HG02610 (cell line): ENCODE results near the gene VPS13D.
A peak's percentile ranks its signal among the peaks of the same experiment; 100 is the strongest.

ENCODE experiments used
- ATAC-seq: cut with Tn5 transposase; IDR thresholded peaks from one replicate; pipeline ENCODE4 v1.9.1; 2021; ENCODE audit warnings: mild to moderate bottlenecking, moderate library complexity; ENCODE audit not compliant: unreplicated experiment

VPS13D gene

DNA sequence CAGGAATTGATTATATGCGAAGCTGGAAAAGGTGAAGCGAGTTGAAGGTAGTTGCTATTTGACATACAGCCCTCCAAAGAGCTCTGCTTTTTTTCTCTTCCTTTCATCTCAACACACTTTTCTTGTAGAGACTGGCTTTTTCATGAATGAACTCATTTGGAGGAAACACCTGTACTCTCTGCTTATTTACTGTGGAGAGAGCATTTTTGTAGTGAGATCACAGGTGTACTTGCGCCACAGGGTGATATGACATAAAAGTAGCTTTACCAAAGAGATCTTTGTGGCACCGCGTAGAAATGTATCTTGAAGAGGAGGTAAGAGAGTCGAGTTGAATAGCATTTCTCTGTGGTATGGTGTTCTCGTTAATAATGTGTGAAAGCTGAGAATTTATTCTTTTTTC is 187.6 kb downstream of the VPS13D start:
- ATAC-seq = no peak

GRCh38 chr1:12420171-12420570 is 190.3 kb downstream of the VPS13D start:
- no peak for ATAC-seq

DNA sequence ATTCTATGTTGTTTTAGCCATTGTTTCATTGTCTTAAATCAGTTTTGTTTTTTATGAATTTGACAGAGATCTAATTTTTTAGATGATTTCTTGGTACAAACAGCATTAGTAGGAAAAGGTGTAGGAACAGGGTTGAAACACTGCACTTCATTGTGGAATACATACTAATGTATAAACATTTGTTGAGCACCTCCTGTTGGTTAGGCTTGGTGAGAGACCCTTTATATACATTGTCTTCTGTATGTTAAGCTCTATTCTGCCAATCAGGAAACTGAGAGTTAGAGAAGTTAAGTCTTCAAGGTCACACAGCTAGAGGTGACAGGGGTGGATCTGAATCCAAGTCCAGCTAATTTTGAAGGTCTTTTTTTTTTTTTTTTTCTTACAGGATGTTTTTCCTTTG is 192.7 kb downstream of the VPS13D start:
- ATAC-seq = no peak

GRCh38 chr1:12424087-12424529 is 194.3 kb downstream of the VPS13D start:
- ATAC-seq = no peak

DNA sequence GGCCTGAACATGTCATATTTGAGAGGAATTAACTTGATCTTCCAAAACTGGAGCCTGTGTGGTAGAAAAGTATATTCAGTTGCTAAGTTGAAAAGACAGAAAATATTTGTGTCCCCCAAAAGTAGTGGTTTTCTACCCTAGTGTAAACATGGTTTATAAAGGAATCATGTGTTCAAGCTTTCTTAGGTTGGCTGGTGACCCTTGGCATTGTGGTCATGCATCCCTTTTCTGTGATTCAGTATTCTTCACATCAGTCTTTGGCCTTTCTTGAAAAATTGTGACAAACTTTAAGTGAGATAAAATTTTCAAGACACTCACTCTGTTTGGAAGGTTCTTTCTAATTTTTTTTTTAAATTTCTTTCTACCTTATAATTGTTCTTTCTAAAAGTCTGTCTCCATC is 195.0 kb downstream of the VPS13D start:
- no peak for ATAC-seq

- no peak for ATAC-seq
Measured at GRCh38 chr1:12426030-12426429, 196.2 kb downstream of the VPS13D start.

GRCh38 chr1:12428334-12428733 is 198.5 kb downstream of the VPS13D start:
- no peak for ATAC-seq

DNA sequence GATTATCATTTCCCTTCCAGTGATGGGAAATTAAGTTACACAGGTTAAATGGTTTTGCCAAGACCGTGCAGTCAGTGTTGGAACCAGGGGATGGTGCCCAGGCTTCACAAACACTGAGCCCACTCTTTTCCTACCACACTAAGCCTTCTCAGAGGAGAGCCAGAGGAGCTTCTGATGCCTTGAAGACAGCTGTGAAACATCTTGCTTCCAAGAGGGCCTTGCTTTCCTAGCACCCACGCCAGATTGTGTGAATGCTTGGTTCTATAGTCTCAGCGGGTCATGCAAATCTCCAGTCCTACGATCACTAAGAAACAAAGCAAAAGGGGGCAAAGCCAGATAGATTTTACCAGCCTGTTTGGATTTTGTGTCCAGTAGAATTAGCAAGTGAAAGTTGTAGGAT is 200.7 kb downstream of the VPS13D start:
- no peak for ATAC-seq

GRCh38 chr1:12432897-12433296 is 203.1 kb downstream of the VPS13D start:
- ATAC-seq = no peak

DNA sequence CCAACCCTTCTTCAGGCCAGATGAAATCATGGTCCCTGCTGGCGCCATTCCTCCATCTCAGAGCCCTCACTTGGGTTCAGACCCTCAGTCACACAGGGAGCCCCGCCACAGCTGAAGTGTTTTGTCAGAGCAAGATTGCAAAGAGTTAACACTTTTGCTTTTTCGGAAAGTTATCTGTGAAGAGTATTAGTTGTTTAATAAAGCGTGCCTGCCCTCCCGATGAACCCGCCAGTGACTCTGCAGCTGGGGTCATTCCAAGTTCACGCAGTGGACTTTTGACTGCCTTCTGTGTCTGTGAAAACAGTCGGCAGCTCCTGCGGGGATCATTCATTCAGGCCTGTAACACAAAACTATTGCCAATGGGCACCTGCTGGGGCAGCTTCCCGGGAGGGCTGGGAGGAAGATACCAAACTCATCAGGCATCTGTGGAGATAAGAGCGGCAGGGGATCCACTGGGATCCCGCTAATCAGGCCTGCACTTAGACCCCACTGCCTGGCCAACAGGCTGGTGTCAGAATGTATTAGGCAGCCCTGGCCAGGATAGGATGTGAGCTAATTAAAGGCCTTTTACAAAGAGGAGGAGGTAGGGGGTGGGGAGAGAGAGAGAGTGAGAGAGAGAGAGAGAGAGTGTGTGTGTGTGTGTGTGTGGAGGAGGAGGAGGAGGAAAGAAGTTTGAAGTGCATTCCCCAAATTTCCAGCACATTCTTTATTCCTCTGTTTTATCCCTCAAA is 203.7 kb downstream of the VPS13D start:
- ATAC-seq = no peak

- ATAC-seq = peak; percentile 37
Measured at GRCh38 chr1:12434174-12434573, 204.3 kb downstream of the VPS13D start.

GRCh38 chr1:12434686-12435085 is 204.9 kb downstream of the VPS13D start:
- no peak for ATAC-seq

GRCh38 chr1:12435639-12436344 is 206.0 kb downstream of the VPS13D start:
- ATAC-seq = peak; percentile 56

DNA sequence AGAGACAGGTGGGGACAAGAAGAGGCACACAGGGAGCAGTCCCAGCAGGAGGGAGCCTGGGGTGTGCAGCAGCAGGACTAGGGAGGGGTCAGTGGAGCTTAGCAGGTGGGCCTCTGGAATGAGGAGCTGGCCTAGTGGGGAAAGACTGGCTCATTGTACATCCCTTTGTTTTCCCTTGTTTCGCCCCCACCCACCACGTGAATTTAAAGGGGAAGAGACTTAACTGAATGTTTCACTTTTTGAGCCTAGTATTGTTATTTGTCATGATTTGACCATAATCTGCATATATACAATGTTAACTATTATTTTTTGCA is 206.5 kb downstream of the VPS13D start:
- ATAC-seq = no peak

GRCh38 chr1:12436817-12437599 is 207.2 kb downstream of the VPS13D start:
- no peak for ATAC-seq

DNA sequence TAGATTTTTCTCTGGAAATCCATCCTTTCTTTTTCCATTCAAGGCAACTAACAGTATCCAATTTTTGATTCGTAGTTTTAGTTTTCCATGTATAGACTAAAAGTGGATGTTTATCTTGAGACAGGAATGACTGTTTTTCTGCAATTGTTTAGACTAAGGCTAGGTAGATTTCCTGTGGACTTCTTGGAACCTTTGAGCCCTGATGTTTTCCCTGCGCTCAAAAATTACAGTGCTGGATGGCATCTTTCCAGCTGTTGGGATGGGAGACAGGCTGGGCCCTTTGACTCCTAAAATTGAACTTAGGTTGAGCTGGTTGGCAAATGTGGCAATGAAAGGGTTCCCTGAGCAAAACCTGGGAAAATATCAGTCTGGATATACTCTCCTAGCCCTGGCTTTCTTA is 207.8 kb downstream of the VPS13D start:
- ATAC-seq = no peak

GRCh38 chr1:12438349-12438924 is 208.6 kb downstream of the VPS13D start:
- peak; percentile 45 for ATAC-seq

- ATAC-seq = no peak
Measured at GRCh38 chr1:12439073-12439472, 209.2 kb downstream of the VPS13D start.

DNA sequence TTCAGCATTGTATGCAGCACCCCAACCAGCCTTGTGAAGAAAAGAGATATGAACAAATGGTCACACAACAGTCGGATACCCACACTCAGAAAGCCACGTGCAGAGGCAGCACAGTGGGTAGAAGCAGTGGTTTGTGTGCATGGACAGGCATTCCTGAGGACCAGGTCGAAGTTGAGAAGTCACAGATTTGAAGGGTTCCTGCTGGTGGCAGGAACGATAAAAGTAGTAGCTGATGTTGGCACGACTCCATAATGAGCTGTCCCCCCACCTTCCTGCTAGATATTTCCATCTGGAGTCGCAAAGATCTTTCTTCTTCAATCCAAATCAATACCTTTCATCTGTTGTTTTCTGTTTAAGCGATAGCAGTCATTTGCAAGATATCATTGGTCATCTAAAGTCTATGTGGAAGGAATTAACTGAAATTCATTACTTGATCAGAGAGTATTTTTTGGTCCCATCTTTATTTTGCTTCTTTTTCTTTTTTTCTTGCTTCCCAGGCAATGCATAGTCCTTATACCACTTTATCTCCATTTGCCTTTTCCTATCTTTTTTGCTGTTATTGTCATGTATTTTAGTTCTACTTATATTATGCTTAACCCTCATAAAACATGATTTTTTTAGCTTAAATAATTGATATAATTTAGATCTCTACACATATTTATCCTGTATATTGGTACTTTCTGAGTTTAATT is 211.7 kb downstream of the VPS13D start:
- no peak for ATAC-seq

GRCh38 chr1:12442217-12442616 is 212.4 kb downstream of the VPS13D start:
- ATAC-seq = no peak

GRCh38 chr1:12443151-12443550 is 213.3 kb downstream of the VPS13D start:
- ATAC-seq = no peak
